SU-DHL-6 (cell line): ENCODE measurements around the gene TMEM37.

Experiments used
- H2AFZ ChIP-seq: fragments of 200-600 bp; sonication (generic); 2 replicates; pipeline ENCODE4 v1.6.1; 2014; ENCODE audit warnings: low read depth, mild to moderate bottlenecking, moderate library complexity, mixed read lengths, antibody characterized with exemption, low read length; ENCODE audit not compliant: severe bottlenecking
- H3F3A ChIP-seq: fragments of 200-600 bp; shearing (Covaris generic); 2 replicates; pipeline ENCODE4 v1.6.0; 2016; ENCODE audit warnings: antibody characterized with exemption, mild to moderate bottlenecking; ENCODE audit not compliant: insufficient read depth
- H3K27ac ChIP-seq: fragments of 200-600 bp; sonication (generic); 2 replicates; pipeline ENCODE4 v1.5.1; 2016; ENCODE audit warnings: low read depth, mild to moderate bottlenecking, low read length, moderate library complexity, mixed read lengths
- H3K27me3 ChIP-seq: fragments of 200-600 bp; sonication (generic), shearing (Covaris generic); 2 replicates; pipeline ENCODE4 v1.6.0; 2014; ENCODE audit warnings: mild to moderate bottlenecking, low read length
- H3K36me3 ChIP-seq: fragments of 200-600 bp; sonication (generic); 2 replicates; pipeline ENCODE4 v1.6.1; 2014; ENCODE audit warnings: mild to moderate bottlenecking, low read length, mixed read lengths
- H3K4me2 ChIP-seq: fragments of 300-600, 200-600 bp; shearing (Covaris generic), sonication (generic); 2 replicates; pipeline ENCODE4 v1.6.0; 2014; ENCODE audit warnings: low read length, low read depth, mild to moderate bottlenecking; ENCODE audit not compliant: poor library complexity, severe bottlenecking
- H3K4me3 ChIP-seq: fragments of 200-600 bp; sonication (generic); 2 replicates; pipeline ENCODE4 v1.5.1; 2014; ENCODE audit warnings: antibody characterized with exemption, low read length, mild to moderate bottlenecking, mixed read lengths; ENCODE audit not compliant: insufficient read depth, poor library complexity, severe bottlenecking
- H3K79me2 ChIP-seq: fragments of 200-600 bp; sonication (generic); 2 replicates; pipeline ENCODE4 v1.6.1; 2014; ENCODE audit warnings: mild to moderate bottlenecking, low read length, moderate library complexity; ENCODE audit not compliant: insufficient read depth
- H3K9ac ChIP-seq: fragments of 200-600 bp; sonication (generic); 2 replicates; pipeline ENCODE4 v1.7.0; 2014; ENCODE audit warnings: mild to moderate bottlenecking, low read length
- H3K9me2 ChIP-seq: fragments of 200-600 bp; sonication (generic); replicated peaks from 2 replicates; pipeline ENCODE4 v1.6.1; 2014; ENCODE audit warnings: low read length; ENCODE audit not compliant: insufficient read depth
- H3K9me3 ChIP-seq: fragments of 200-600 bp; sonication (generic); 2 replicates; pipeline ENCODE4 v1.6.1; 2014; ENCODE audit warnings: low read length, mixed read lengths; ENCODE audit not compliant: insufficient read depth
- H4K20me1 ChIP-seq: fragments of 200-600 bp; sonication (generic); 2 replicates; pipeline ENCODE4 v1.6.1; 2014; ENCODE audit warnings: low read depth, mild to moderate bottlenecking, antibody characterized with exemption, low read length, moderate library complexity, mixed read lengths
- EZH2phosphoT487 ChIP-seq: fragments of 200-600 bp; sonication (generic), shearing (Covaris generic); conservative IDR thresholded peaks from 2 replicates; pipeline ENCODE4 v1.6.1; 2018; ENCODE audit warnings: mild to moderate bottlenecking, antibody characterized with exemption, low read length, moderate library complexity, mixed read lengths
- TF ChIP-seq, protein P1 (sequence below): fragments of 200-600 bp; sonication (generic); IDR thresholded peaks from one replicate; pipeline ENCODE4 v1.5.1; 2017; ENCODE audit warnings: antibody characterized with exemption, mild to moderate bottlenecking, low read length, moderate library complexity; ENCODE audit not compliant: insufficient read depth, poor library complexity, severe bottlenecking

Gene TMEM37

DNA sequence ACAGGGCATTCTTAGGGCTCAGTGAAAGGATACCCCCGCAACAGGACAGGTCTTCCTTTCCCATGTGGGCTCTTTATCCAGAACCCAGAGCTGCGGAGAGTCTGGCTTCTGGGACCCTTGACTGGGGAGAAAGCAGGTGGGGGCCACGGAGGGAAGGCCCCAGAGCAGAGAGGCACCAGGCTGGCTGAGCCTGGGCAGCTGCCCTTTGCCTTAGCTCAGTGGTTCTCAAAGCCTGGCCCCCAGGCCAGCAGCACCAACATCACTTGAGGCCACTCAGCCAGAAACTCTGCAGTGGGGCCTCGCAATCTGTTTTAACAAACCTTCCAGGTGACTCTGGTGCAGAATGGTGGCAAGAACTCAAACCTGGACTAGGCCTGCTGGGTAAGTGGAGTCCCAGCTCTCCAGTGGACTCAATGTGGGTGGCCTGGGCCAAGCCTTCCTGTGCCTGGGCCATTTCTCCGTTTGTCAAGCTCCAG is 1.6 kb upstream of the TMEM37 start:
- Histone ChIP-seq H3K9me2 (no peaks in the 10 kb centered on the region), H3K27me3 (no peaks in the 10 kb centered on the region), H3F3A (no peaks in the 10 kb centered on the region), H4K20me1 (no peaks in the 10 kb centered on the region), H3K36me3 (no peaks in the 10 kb centered on the region), H3K4me3 (no peak overlapping the region), H3K4me2 (no peak overlapping the region), H3K79me2 (no peaks in the 10 kb centered on the region), H3K9ac (no peak overlapping the region), H3K9me3 (no peaks in the 10 kb centered on the region), H3K27ac (no peak overlapping the region), H2AFZ (no peak overlapping the region)
- no peak for TF ChIP-seq EZH2phosphoT487
- TF ChIP-seq, protein P1, sequence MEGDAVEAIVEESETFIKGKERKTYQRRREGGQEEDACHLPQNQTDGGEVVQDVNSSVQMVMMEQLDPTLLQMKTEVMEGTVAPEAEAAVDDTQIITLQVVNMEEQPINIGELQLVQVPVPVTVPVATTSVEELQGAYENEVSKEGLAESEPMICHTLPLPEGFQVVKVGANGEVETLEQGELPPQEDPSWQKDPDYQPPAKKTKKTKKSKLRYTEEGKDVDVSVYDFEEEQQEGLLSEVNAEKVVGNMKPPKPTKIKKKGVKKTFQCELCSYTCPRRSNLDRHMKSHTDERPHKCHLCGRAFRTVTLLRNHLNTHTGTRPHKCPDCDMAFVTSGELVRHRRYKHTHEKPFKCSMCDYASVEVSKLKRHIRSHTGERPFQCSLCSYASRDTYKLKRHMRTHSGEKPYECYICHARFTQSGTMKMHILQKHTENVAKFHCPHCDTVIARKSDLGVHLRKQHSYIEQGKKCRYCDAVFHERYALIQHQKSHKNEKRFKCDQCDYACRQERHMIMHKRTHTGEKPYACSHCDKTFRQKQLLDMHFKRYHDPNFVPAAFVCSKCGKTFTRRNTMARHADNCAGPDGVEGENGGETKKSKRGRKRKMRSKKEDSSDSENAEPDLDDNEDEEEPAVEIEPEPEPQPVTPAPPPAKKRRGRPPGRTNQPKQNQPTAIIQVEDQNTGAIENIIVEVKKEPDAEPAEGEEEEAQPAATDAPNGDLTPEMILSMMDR = no peak

DNA sequence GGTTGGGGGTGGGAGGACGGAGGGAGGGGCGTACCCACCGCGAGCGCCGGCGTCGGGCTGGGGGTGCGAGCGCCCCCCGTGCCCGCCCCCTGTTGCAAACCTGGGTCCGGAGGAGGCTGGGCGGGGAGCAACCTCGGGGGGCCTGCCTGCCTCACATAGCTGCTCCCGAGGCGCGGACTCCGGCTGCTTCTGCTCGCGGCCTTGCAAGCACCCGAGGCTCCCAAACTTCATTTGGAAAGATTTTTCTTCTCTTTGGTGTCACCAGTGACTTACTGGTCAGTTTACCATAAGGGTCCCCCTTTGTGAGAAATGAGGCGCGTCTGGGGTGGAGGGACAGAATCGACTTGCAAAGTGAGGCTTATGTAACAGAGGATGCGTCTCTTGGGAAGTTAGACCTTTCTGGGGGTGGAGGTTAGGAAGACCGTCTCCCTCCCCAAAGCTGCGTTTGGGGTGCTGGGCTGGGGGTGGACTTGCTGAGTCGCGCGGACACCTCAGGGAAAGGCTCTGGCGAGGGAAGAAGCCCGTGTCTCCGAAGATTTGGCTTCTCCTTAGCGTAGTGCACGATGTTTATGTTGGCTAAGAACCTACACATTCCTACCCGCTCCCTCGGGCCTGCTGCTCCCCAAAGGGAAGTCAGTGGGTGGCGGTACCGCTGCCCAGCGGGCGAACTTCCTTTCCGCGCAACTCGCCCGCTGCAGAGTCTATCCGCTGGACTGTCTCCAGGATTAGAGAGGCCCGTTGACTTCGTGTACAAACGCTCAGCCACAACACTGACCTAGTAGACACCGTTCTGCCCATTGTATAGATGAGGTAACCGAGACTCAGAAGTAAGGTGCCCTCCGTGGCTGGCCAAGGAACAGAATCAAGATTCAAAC is 559 bp downstream of the TMEM37 start:
- H3K79me2 ChIP-seq = no peaks in the 10 kb centered on the region
- no peaks in the 10 kb centered on the region for H3K27me3 ChIP-seq
- H3K36me3 ChIP-seq = no peaks in the 10 kb centered on the region
- no peak for TF ChIP-seq EZH2phosphoT487
- TF ChIP-seq, protein P1 = no peak
- H3K9me3 ChIP-seq = no peaks in the 10 kb centered on the region
- H4K20me1 ChIP-seq = no peaks in the 10 kb centered on the region
- peak overlapping the region; percentile 44 for H3K4me3 ChIP-seq
- no peak overlapping the region for H2AFZ ChIP-seq
- no peaks in the 10 kb centered on the region for H3F3A ChIP-seq
- peak overlapping the region; percentile 22; the same call in 1 of the 2 replicates for H3K9ac ChIP-seq
- H3K27ac ChIP-seq = no peak overlapping the region
- H3K9me2 ChIP-seq = no peaks in the 10 kb centered on the region
- peak overlapping the region; percentile 62 for H3K4me2 ChIP-seq

DNA sequence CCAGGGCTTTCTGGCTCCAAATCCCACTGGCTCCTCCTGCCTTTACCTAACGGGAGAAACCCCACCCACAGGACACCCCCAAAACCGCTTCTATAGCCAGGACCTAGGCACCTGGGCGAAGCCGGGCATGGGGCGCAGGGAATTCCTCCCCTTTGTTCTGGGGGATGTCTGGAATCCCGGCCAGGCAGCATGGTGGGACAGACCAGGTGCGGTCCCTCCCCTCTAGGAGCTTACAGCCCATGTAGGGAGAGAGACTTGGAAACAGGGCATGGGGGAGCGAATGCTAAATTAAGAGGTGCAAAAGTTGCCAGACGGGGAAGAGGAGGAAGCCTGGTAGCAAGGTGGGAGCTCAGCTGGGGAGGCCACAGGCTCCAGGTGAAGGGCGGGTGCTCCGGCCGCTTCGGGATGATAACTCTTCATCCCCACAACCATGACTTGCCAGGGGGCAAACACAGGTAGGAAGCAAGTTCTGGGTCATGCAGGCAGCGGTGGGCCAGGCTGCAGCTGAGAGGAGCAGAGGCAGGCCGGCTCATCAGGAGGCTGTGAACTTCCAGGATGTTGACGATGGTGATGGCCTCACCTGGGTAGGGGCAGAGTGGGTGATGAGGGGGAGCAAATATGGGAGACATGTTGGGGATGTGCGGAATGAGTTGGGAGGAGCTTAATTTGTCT is 1.3 kb downstream of the TMEM37 start:
- Histone ChIP-seq H3K4me3 (no peak overlapping the region), H3K9me3 (no peaks in the 10 kb centered on the region), H4K20me1 (no peaks in the 10 kb centered on the region), H3K27ac (no peak overlapping the region), H3K9me2 (no peaks in the 10 kb centered on the region), H3K79me2 (no peaks in the 10 kb centered on the region), H3F3A (no peaks in the 10 kb centered on the region), H3K9ac (no peak overlapping the region), H3K4me2 (no peak overlapping the region), H3K36me3 (no peaks in the 10 kb centered on the region), H2AFZ (no peak overlapping the region), H3K27me3 (no peaks in the 10 kb centered on the region)
- TF ChIP-seq EZH2phosphoT487 = no peak
- TF ChIP-seq, protein P1 = no peak
